Trophoblast cell (in vitro differentiated cells and primary cell): ENCODE data around the gene DCP1B.

Experiments used
- DNase-seq, 2 donors: peaks; one replicate each; pipeline ENCODE4 v3.0.0-alpha.2; 2016
- H2AFZ ChIP-seq: 2 replicates; pipeline ENCODE4 v1.6.1; 2013; ENCODE audit warnings: low read length, moderate library complexity, mild to moderate bottlenecking; ENCODE audit not compliant: insufficient read depth, poor library complexity
- H2AK5ac ChIP-seq: 2 replicates; pipeline ENCODE4 v1.6.1; 2013; ENCODE audit warnings: mild to moderate bottlenecking, low read length
- H2BK120ac ChIP-seq: 2 replicates; pipeline ENCODE4 v1.6.1; 2013; ENCODE audit warnings: low read length, mild to moderate bottlenecking, moderate library complexity; ENCODE audit not compliant: insufficient read depth, poor library complexity
- H2BK12ac ChIP-seq: 2 replicates; pipeline ENCODE4 v1.6.1; 2013; ENCODE audit warnings: mild to moderate bottlenecking, low read length, moderate library complexity
- H2BK5ac ChIP-seq: 2 replicates; pipeline ENCODE4 v1.6.1; 2013; ENCODE audit warnings: low read length, low read depth, moderate library complexity, mild to moderate bottlenecking; ENCODE audit not compliant: poor library complexity
- H3K14ac ChIP-seq: 2 replicates; pipeline ENCODE4 v1.6.1; 2013; ENCODE audit warnings: mild to moderate bottlenecking, low read length
- H3K18ac ChIP-seq: 2 replicates; pipeline ENCODE4 v1.6.1; 2013; ENCODE audit warnings: mild to moderate bottlenecking, low read length
- H3K23ac ChIP-seq: 2 replicates; pipeline ENCODE4 v1.6.1; 2013; ENCODE audit warnings: low read length
- H3K27ac ChIP-seq: 2 replicates; pipeline ENCODE4 v1.5.1; 2013; ENCODE audit warnings: low read depth, mild to moderate bottlenecking, inconsistent platforms, low read length, moderate library complexity
- H3K27me3 ChIP-seq: 2 replicates; pipeline ENCODE4 v1.6.1; 2013; ENCODE audit warnings: inconsistent platforms, mild to moderate bottlenecking, low read length, moderate library complexity; ENCODE audit not compliant: insufficient read depth
- H3K36me3 ChIP-seq, 2 experiments: 1 replicate in 1 of 2; 2 replicates in 1 of 2; pipeline ENCODE4 v1.6.1; 2013; ENCODE audit warnings: low read length in 2 of 2, mild to moderate bottlenecking in 2 of 2, moderate library complexity in 1 of 2; ENCODE audit not compliant: insufficient read depth in 2 of 2, control insufficient read depth in 1 of 2
- H3K4ac ChIP-seq: 2 replicates; pipeline ENCODE4 v1.6.1; 2013; ENCODE audit warnings: low read depth, mild to moderate bottlenecking, low read length, moderate library complexity
- H3K4me1 ChIP-seq, 2 experiments: 1 replicate in 1 of 2; 2 replicates in 1 of 2; pipeline ENCODE4 v1.6.1; 2013; ENCODE audit warnings: low read length in 2 of 2, mild to moderate bottlenecking in 2 of 2, moderate library complexity in 1 of 2; ENCODE audit not compliant: insufficient read depth in 2 of 2, control insufficient read depth in 1 of 2
- H3K4me2 ChIP-seq: 2 replicates; pipeline ENCODE4 v1.6.1; 2013; ENCODE audit warnings: inconsistent platforms, mild to moderate bottlenecking, low read length, moderate library complexity
- H3K4me3 ChIP-seq: 2 replicates; pipeline ENCODE4 v1.5.1; 2013; ENCODE audit warnings: mild to moderate bottlenecking, low read depth, low read length, inconsistent platforms
- H3K79me1 ChIP-seq: one replicate; pipeline ENCODE4 v1.6.1; 2013; ENCODE audit warnings: low read length
- H3K79me2 ChIP-seq: 2 replicates; pipeline ENCODE4 v1.6.1; 2013; ENCODE audit warnings: low read length, mild to moderate bottlenecking; ENCODE audit not compliant: control insufficient read depth, insufficient read depth, poor library complexity
- H3K9ac ChIP-seq: 2 replicates; pipeline ENCODE4 v1.6.1; 2013; ENCODE audit warnings: mild to moderate bottlenecking, low read length
- H3K9me3 ChIP-seq: 2 replicates; pipeline ENCODE4 v1.6.1; 2013; ENCODE audit warnings: low read depth, mild to moderate bottlenecking, control low read depth, inconsistent platforms, low read length; ENCODE audit not compliant: insufficient read depth
- H4K12ac ChIP-seq: 2 replicates; pipeline ENCODE4 v1.6.1; 2013; ENCODE audit warnings: low read depth, mild to moderate bottlenecking, low read length, moderate library complexity
- H4K8ac ChIP-seq: 2 replicates; pipeline ENCODE4 v1.6.1; 2013; ENCODE audit warnings: low read depth, mild to moderate bottlenecking, low read length, moderate library complexity
- H4K91ac ChIP-seq: one replicate; pipeline ENCODE4 v1.6.1; 2013; ENCODE audit warnings: low read depth, mild to moderate bottlenecking, low read length, moderate library complexity
- WGBS: extraction: QIAGEN DNeasy Blood & Tissue Kit; methylation state at CpG from one replicate; pipeline ENCODE4 v1.1.7; 2013; ENCODE audit warnings: missing lambda C conversion rate; ENCODE audit not compliant: insufficient read length, insufficient coverage; ENCODE audit errors: extremely low coverage; 5-methylcytosine and 5-hydroxymethylcytosine counted together

The DCP1B gene

DNA sequence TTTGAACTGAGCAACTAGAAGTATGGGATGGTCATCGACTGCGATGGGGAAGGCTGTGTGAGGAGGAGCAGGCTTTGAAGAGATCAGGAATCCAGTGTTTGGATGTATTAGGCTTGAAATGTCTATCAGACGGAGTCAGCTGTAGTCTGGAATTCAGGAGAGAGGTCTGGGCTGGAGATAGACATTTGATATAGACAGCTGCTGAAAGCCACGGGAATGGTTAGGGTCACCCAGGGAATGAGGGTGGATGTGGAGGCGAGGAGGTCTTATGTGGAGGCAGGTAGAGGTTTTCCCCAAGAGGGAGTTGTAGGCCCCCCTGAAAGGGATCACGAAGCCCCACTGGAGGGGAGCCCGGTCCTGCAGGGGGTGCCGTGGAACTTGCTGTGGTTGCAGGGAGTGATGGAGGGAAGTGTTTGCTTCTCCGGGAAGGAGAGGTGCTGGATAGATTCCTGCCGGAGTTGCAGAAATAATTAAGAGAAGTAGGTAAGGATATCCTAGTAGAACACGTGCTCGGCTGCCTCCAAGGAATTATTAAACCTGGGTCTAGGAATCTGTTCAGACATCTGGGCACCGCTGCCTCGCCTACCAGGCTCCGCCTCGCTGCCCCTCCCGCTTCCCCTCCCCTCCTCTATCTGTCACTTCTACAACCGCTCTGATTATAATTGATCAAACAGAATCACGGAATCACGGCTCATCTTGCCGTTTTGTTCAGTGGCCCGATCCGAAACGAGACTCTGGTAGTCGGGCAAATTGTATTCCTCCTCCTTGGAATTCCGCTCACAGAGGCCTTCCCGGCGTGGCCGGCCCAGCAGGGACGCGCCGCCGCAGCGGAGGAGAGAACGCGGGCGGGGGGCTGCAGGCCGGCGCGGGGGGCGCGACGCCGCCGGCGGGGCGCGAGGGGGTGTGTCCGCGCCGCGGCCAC is 47.7 kb upstream of the DCP1B start:
- Histone ChIP-seq H2BK120ac (no peak overlapping the region), H3K79me2 (no peaks in the 10 kb centered on the region), H3K4me3 (peak overlapping the region; percentile 61), H2BK12ac (no peak overlapping the region), H3K9me3 (peaks cover 2% of the 10 kb centered on the region), H3K18ac (no peak overlapping the region), H3K4me1 (peaks cover 8 to 11% of the 10 kb centered on the region in 2 experiments), H3K14ac (no peak overlapping the region), H3K79me1 (peaks cover 5% of the 10 kb centered on the region), H2AK5ac (no peak overlapping the region), H2AFZ (peak overlapping the region; percentile 27), H4K91ac (no peak overlapping the region), H4K12ac (no peak overlapping the region), H3K27me3 (no peaks in the 10 kb centered on the region), H3K4me2 (peak overlapping the region; percentile 90), H3K23ac (no peak overlapping the region), H4K8ac (no peak overlapping the region), H3K9ac (no peak overlapping the region), H3K36me3 (no peaks in the 10 kb centered on the region), H3K4ac (no peak overlapping the region), H2BK5ac (no peak overlapping the region), H3K27ac (no peak overlapping the region)
- WGBS = no CpG with 5 or more reads among the region's 52 CpGs
- peak in 1 of 2 donors; percentile 14 for DNase-seq

DNA sequence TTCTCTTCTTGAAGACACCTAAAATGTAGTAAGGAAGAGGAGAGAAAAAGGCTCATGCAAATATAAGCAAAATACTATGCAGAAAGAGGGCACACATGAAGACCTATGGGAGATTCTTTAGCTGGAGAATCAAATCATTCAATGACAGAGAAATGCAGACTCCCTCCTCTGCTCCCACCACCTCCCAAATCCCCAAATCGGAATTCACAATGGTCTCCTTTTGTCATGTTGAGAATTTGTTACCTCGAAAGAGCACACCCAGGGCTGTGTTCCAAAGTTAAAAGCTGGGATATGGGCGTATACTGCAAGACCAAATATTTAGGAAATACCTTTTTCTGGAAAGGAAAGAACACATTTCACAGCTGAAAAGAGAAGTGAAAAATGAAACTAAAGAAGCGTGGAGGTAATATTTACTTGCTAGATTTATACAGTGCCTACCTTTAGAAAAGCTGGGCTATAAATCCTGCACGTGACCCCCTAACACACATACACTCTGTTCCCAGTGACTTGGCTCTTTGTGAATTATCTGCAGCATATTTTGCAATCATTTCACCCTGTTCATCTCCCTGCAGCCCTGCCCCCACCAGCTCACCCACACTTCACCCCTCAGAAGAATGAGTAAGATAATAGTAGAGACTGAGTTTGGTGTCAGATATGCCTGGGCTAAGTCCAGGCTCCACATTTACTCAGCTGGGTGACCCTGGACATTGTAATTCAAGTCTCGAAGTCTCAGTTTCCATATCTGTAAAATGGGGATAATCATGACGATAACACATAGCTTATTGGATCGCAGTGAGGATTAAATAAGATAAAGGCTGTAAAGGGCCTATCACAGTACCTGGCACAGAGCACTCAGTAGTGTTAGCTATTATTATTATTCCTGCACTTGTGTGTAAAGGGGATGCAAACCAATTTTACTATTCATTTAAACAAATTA is 45.6 kb upstream of the DCP1B start:
- peaks cover 2% of the 10 kb centered on the region for H3K9me3 ChIP-seq
- no CpG with 5 or more reads among the region's 8 CpGs for WGBS

DNA sequence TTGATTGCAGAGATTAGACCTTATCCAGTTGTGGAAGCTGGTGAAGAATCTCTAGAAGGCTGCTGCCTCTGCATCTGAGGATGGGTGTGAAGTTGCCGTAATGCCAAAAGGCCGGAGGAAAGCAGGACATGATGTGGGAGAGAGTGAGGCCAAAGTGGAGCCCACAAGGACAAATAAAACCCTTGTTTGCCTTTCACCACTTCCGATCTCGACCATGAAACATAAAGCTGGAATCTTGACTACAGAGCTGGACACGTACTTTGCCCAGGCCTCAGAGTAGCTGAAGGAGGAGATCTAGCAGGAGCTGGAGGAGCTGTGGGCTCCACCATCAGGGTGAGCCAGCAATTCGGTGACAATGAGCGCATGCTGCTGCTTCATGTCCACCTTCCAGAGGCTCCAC is 43.5 kb upstream of the DCP1B start:
- no peaks in the 10 kb centered on the region for H3K79me1 ChIP-seq
- no peak overlapping the region for H3K23ac ChIP-seq
- no peak overlapping the region for H2AK5ac ChIP-seq
- H3K27me3 ChIP-seq = no peaks in the 10 kb centered on the region
- peaks cover 2 to 5% of the 10 kb centered on the region in 2 experiments for H3K4me1 ChIP-seq
- no peak overlapping the region for H4K8ac ChIP-seq
- no peak overlapping the region for H4K91ac ChIP-seq
- H3K36me3 ChIP-seq = no peaks in the 10 kb centered on the region
- no peak overlapping the region for H2AFZ ChIP-seq
- no peak overlapping the region for H3K9ac ChIP-seq
- H3K4me3 ChIP-seq = no peak overlapping the region
- H3K18ac ChIP-seq = no peak overlapping the region
- DNase-seq = no peak
- no peak overlapping the region for H3K27ac ChIP-seq
- H3K14ac ChIP-seq = no peak overlapping the region
- no peak overlapping the region for H4K12ac ChIP-seq
- H3K79me2 ChIP-seq = no peaks in the 10 kb centered on the region
- no peak overlapping the region for H2BK120ac ChIP-seq
- no peak overlapping the region for H2BK12ac ChIP-seq
- no peaks in the 10 kb centered on the region for H3K9me3 ChIP-seq
- WGBS = no CpG with 5 or more reads among the region's 7 CpGs
- H3K4me2 ChIP-seq = no peak overlapping the region
- H2BK5ac ChIP-seq = no peak overlapping the region
- H3K4ac ChIP-seq = no peak overlapping the region

More for the DNA sequence above, 45.6 kb upstream of the DCP1B start:
- Histone ChIP-seq H3K27ac (no peak overlapping the region), H3K79me2 (no peaks in the 10 kb centered on the region), H2BK12ac (no peak overlapping the region), H3K27me3 (no peaks in the 10 kb centered on the region), H3K14ac (no peak overlapping the region), H3K18ac (no peak overlapping the region), H4K91ac (no peak overlapping the region), H2AFZ (no peak overlapping the region), H3K4me1 (peaks cover 8 to 11% of the 10 kb centered on the region in 2 experiments), H4K8ac (no peak overlapping the region), H3K9ac (no peak overlapping the region), H3K4me2 (no peak overlapping the region), H2BK120ac (no peak overlapping the region), H3K4me3 (no peak overlapping the region), H4K12ac (no peak overlapping the region), H2AK5ac (no peak overlapping the region), H3K4ac (no peak overlapping the region), H2BK5ac (no peak overlapping the region), H3K36me3 (no peaks in the 10 kb centered on the region), H3K23ac (no peak overlapping the region), H3K79me1 (peaks cover 5% of the 10 kb centered on the region)
- DNase-seq = no peak

DNA sequence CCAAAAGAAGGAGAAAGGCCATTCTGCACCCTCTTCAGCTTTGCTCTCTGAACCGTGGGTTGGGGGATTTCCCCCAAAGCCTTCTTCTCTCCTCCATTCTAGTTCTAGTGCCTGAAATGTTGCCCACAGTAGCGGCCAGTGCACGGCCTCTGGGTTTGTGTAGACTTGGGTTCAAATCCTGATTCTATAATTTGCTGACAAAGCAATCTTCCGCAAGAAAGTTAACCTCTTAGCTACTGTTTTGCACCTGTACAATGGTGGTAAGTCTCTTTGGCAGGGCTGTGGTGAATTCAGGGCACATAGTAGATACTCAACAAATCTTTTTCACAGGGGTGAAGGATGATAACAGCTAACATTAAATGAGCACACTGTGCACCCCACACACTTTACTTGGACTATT is 42.7 kb upstream of the DCP1B start:
- no peak overlapping the region for H3K4me2 ChIP-seq
- no peak overlapping the region for H3K14ac ChIP-seq
- no peak overlapping the region for H4K12ac ChIP-seq
- H3K18ac ChIP-seq = no peak overlapping the region
- no peak overlapping the region for H3K27ac ChIP-seq
- H2AFZ ChIP-seq = no peak overlapping the region
- H2BK120ac ChIP-seq = no peak overlapping the region
- no peak overlapping the region for H2BK5ac ChIP-seq
- no peak overlapping the region for H2BK12ac ChIP-seq
- no peak overlapping the region for H2AK5ac ChIP-seq
- H4K8ac ChIP-seq = no peak overlapping the region
- no peak overlapping the region for H3K9ac ChIP-seq
- no peaks in the 10 kb centered on the region for H3K27me3 ChIP-seq
- H3K4me1 ChIP-seq = peaks cover 2 to 5% of the 10 kb centered on the region in 2 experiments
- no peak overlapping the region for H3K4me3 ChIP-seq
- no peaks in the 10 kb centered on the region for H3K79me2 ChIP-seq
- H3K9me3 ChIP-seq = no peaks in the 10 kb centered on the region
- H3K79me1 ChIP-seq = no peaks in the 10 kb centered on the region
- H3K23ac ChIP-seq = no peak overlapping the region
- H3K4ac ChIP-seq = no peak overlapping the region
- no peak for DNase-seq
- H3K36me3 ChIP-seq = no peaks in the 10 kb centered on the region
- no CpG with 5 or more reads among the region's 4 CpGs for WGBS
- no peak overlapping the region for H4K91ac ChIP-seq
